BE2C (cell line): ENCODE data around the gene APOH.
A peak's percentile ranks its signal among the peaks of the same experiment; 100 is the strongest.

Experiments used
- DNase-seq: peaks from one replicate; pipeline ENCODE4 v3.0.0-alpha.2; 2020
- H3K27me3 ChIP-seq: fragments of 250-450 bp; sonication (Bioruptor Pico); 2 replicates; pipeline ENCODE4 v1.5.1; 2020; ENCODE audit warnings: mild to moderate bottlenecking
- H3K36me3 ChIP-seq: fragments of 250-450 bp; sonication (Bioruptor Pico); 2 replicates; pipeline ENCODE4 v1.5.1; 2020; ENCODE audit warnings: mild to moderate bottlenecking
- H3K4me1 ChIP-seq: fragments of 250-450 bp; sonication (Bioruptor Pico); 2 replicates; pipeline ENCODE4 v1.5.1; 2020
- H3K4me3 ChIP-seq: 2 replicates; pipeline ENCODE4 v1.5.1; 2011; ENCODE audit warnings: low read depth, low read length
- H3K9me3 ChIP-seq: fragments of 250-450 bp; sonication (Bioruptor Pico); 2 replicates; pipeline ENCODE4 v1.5.1; 2020
- CTCF ChIP-seq: IDR thresholded peaks from 2 replicates; pipeline ENCODE4 v1.5.1; 2012; ENCODE audit warnings: mild to moderate bottlenecking, low read depth, low read length

The APOH gene

GRCh38 chr17:66191593-66192377 is 37.4 kb downstream of the APOH start, which contains the start of gene CEP112:
Gene CEP112, minus strand, starts transcription at chr17:66192133.
- Histone ChIP-seq H3K4me3 (peak within 1 kb of the TSS; percentile 81), H3K9me3 (no peaks in the 10 kb centered on the region), H3K27me3 (no peaks in the 10 kb centered on the region), H3K36me3 (no peaks in the 10 kb centered on the region), H3K4me1 (no peaks in the 10 kb centered on the region)
- TF ChIP-seq CTCF = no peak
- peak; percentile 89 for DNase-seq

- Histone ChIP-seq H3K4me3 (peak overlapping the region; percentile 81), H3K4me1 (no peaks in the 10 kb centered on the region), H3K36me3 (no peaks in the 10 kb centered on the region), H3K9me3 (no peaks in the 10 kb centered on the region), H3K27me3 (no peaks in the 10 kb centered on the region)
- TF ChIP-seq CTCF = no peak
- DNase-seq = no peak
Observed at GRCh38 chr17:66190738-66191592, 38.2 kb downstream of the APOH start.

- DNase-seq = no peak
- H3K36me3 ChIP-seq = no peaks in the 10 kb centered on the region
- no peaks in the 10 kb centered on the region for H3K4me1 ChIP-seq
- TF ChIP-seq CTCF = no peak
- H3K9me3 ChIP-seq = no peaks in the 10 kb centered on the region
- H3K27me3 ChIP-seq = no peaks in the 10 kb centered on the region
- H3K4me3 ChIP-seq = no peak overlapping the region
Observed at GRCh38 chr17:66187718-66188117, 41.5 kb downstream of the APOH start.

GRCh38 chr17:66185862-66186261 is 43.4 kb downstream of the APOH start:
- H3K4me3 ChIP-seq = no peak overlapping the region
- H3K4me1 ChIP-seq = no peaks in the 10 kb centered on the region
- DNase-seq = no peak
- H3K27me3 ChIP-seq = no peaks in the 10 kb centered on the region
- no peak for TF ChIP-seq CTCF
- H3K9me3 ChIP-seq = no peaks in the 10 kb centered on the region
- H3K36me3 ChIP-seq = no peaks in the 10 kb centered on the region

GRCh38 chr17:66184392-66184791 is 44.8 kb downstream of the APOH start:
- Histone ChIP-seq H3K4me1 (no peaks in the 10 kb centered on the region), H3K9me3 (no peaks in the 10 kb centered on the region), H3K4me3 (no peak overlapping the region), H3K27me3 (no peaks in the 10 kb centered on the region), H3K36me3 (no peaks in the 10 kb centered on the region)
- no peak for DNase-seq
- no peak for TF ChIP-seq CTCF

- Histone ChIP-seq H3K4me1 (no peaks in the 10 kb centered on the region), H3K4me3 (no peak overlapping the region), H3K36me3 (no peaks in the 10 kb centered on the region), H3K27me3 (no peaks in the 10 kb centered on the region), H3K9me3 (no peaks in the 10 kb centered on the region)
- no peak for DNase-seq
- TF ChIP-seq CTCF = no peak
Observed at GRCh38 chr17:66183529-66183928, 45.7 kb downstream of the APOH start.
